ENCODE measurements around the gene PCNT.

DNA sequence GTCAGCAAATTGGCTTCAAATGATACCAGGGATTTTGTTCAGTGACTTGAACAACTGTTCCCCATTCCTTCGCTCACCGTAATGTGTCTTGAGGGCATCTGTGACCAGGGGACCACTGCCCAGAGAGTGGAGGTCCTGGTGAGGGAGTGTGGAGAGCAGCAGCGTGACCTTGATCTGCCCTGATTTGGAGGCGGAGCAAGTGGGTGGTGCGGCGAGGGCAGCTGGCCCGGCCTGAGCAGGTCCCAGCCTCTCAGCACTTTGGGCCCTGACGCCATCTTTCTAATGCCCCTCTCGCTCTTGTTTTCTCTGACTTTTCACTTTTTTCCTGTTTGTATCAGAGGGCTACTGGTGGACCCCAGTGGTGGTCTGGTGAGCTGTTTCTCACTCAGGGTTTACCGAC, 165.8 kb downstream of the PCNT start:
- TF ChIP-seq, protein P1, sequence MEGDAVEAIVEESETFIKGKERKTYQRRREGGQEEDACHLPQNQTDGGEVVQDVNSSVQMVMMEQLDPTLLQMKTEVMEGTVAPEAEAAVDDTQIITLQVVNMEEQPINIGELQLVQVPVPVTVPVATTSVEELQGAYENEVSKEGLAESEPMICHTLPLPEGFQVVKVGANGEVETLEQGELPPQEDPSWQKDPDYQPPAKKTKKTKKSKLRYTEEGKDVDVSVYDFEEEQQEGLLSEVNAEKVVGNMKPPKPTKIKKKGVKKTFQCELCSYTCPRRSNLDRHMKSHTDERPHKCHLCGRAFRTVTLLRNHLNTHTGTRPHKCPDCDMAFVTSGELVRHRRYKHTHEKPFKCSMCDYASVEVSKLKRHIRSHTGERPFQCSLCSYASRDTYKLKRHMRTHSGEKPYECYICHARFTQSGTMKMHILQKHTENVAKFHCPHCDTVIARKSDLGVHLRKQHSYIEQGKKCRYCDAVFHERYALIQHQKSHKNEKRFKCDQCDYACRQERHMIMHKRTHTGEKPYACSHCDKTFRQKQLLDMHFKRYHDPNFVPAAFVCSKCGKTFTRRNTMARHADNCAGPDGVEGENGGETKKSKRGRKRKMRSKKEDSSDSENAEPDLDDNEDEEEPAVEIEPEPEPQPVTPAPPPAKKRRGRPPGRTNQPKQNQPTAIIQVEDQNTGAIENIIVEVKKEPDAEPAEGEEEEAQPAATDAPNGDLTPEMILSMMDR (IDR thresholded peaks at IDR 0.05; ENCODE audit: control extremely low read depth in 1 of 3, insufficient read depth in 1 of 3, low read depth in 1 of 3, low read length in 3 of 3): no peak
- TF ChIP-seq EP300 (IDR thresholded peaks at IDR 0.05; ENCODE audit: borderline replicate concordance in 1 of 2, low read depth in 2 of 2, low read length in 2 of 2) (no peak), RAD21 (IDR thresholded peaks at IDR 0.05 in 1 of 2, conservative IDR thresholded peaks at IDR 0.05 in 1 of 2; ENCODE audit: low read depth in 2 of 2, low read length in 2 of 2) (no peak), POLR2A (IDR thresholded peaks at IDR 0.05; ENCODE audit: control extremely low read depth in 1 of 2, low read depth in 2 of 2, low read length in 2 of 2) (no peak), SIX5 (IDR thresholded peaks at IDR 0.05; ENCODE audit: low read depth, low read length) (no peak), CBX8 (IDR thresholded peaks at IDR 0.05; ENCODE audit: borderline replicate concordance, low read depth, low read length) (no peak), RFX5 (IDR thresholded peaks at IDR 0.05; ENCODE audit: borderline replicate concordance, low read depth, low read length) (no peak)
